HG02981 (cell line): Measurements from ENCODE around the gene SERPINE3.

ENCODE experiments used
- ATAC-seq: cut with Tn5 transposase; IDR thresholded peaks from one replicate; pipeline ENCODE4 v1.9.1; 2021; ENCODE audit warnings: mild to moderate bottlenecking, moderate library complexity; ENCODE audit not compliant: unreplicated experiment

The SERPINE3 gene

GRCh38 chr13:51327961-51328360 lies 11.5 kb upstream of the SERPINE3 start:
- ATAC-seq: no peak

GRCh38 chr13:51328488-51328887 lies 11.0 kb upstream of the SERPINE3 start:
- no peak for ATAC-seq

GRCh38 chr13:51329606-51330005 lies 9.9 kb upstream of the SERPINE3 start:
- ATAC-seq: no peak

GRCh38 chr13:51330791-51331190 lies 8.7 kb upstream of the SERPINE3 start:
- ATAC-seq: no peak

- no peak for ATAC-seq
These were observed 8.1 kb upstream of the SERPINE3 start for GRCh38 chr13:51331354-51331861.

- ATAC-seq: no peak
These were observed 6.7 kb upstream of the SERPINE3 start for GRCh38 chr13:51332566-51333361.

GRCh38 chr13:51333421-51333820 lies 6.1 kb upstream of the SERPINE3 start:
- no peak for ATAC-seq

- ATAC-seq: no peak
These were observed 5.7 kb upstream of the SERPINE3 start for GRCh38 chr13:51333826-51334225.

- no peak for ATAC-seq
These were observed 2.7 kb upstream of the SERPINE3 start for GRCh38 chr13:51336746-51337145.

GRCh38 chr13:51339952-51340732 lies 651 bp downstream of the SERPINE3 start:
- no peak for ATAC-seq

- ATAC-seq: no peak
These were observed 1.7 kb downstream of the SERPINE3 start for GRCh38 chr13:51341232-51341631.

GRCh38 chr13:51341791-51342190 lies 2.3 kb downstream of the SERPINE3 start:
- no peak for ATAC-seq

GRCh38 chr13:51342706-51343105 lies 3.2 kb downstream of the SERPINE3 start:
- no peak for ATAC-seq

- no peak for ATAC-seq
These were observed 4.0 kb downstream of the SERPINE3 start for GRCh38 chr13:51343475-51343874.

GRCh38 chr13:51346397-51346796 lies 6.9 kb downstream of the SERPINE3 start:
- ATAC-seq: no peak

GRCh38 chr13:51347099-51347498 lies 7.6 kb downstream of the SERPINE3 start:
- ATAC-seq: no peak

- ATAC-seq: no peak
These were observed 8.8 kb downstream of the SERPINE3 start for GRCh38 chr13:51348069-51348967.

- ATAC-seq: no peak
These were observed 9.5 kb downstream of the SERPINE3 start for GRCh38 chr13:51349016-51349415.

GRCh38 chr13:51355217-51355616 lies 15.7 kb downstream of the SERPINE3 start:
- ATAC-seq: no peak

- ATAC-seq: no peak
These were observed 18.6 kb downstream of the SERPINE3 start for GRCh38 chr13:51357928-51358595.
